ENCODE measurements around the gene TBCE.

- no peak for TF ChIP-seq CTCF (IDR thresholded peaks at IDR 0.05; ENCODE audit: poor library complexity)
- TF ChIP-seq EZH2 (IDR thresholded peaks at IDR 0.05; ENCODE audit: borderline replicate concordance), result no peak
- no peak for TF ChIP-seq EZH2phosphoT487 (IDR thresholded peaks at IDR 0.05; ENCODE audit: low read depth, severe bottlenecking, unreplicated experiment)
Measured at GRCh38 chr1:235441159-235441685, 74.0 kb downstream of the TBCE start.

All from hepatocyte (in vitro differentiated cells).